Activated CD8-positive, alpha-beta memory T cell treated with anti-CD3 and anti-CD28 coated beads for 48 hours (primary cell): ENCODE measurements around the gene LMAN1.

Experiments used
- DNase-seq, 3 experiments: peaks; one replicate each; pipeline ENCODE4 v3.0.0-alpha.2; 2020; ENCODE audit warnings: low read depth in 2 of 3, low spot score in 2 of 3

LMAN1 gene, protein sequence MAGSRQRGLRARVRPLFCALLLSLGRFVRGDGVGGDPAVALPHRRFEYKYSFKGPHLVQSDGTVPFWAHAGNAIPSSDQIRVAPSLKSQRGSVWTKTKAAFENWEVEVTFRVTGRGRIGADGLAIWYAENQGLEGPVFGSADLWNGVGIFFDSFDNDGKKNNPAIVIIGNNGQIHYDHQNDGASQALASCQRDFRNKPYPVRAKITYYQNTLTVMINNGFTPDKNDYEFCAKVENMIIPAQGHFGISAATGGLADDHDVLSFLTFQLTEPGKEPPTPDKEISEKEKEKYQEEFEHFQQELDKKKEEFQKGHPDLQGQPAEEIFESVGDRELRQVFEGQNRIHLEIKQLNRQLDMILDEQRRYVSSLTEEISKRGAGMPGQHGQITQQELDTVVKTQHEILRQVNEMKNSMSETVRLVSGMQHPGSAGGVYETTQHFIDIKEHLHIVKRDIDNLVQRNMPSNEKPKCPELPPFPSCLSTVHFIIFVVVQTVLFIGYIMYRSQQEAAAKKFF

DNA sequence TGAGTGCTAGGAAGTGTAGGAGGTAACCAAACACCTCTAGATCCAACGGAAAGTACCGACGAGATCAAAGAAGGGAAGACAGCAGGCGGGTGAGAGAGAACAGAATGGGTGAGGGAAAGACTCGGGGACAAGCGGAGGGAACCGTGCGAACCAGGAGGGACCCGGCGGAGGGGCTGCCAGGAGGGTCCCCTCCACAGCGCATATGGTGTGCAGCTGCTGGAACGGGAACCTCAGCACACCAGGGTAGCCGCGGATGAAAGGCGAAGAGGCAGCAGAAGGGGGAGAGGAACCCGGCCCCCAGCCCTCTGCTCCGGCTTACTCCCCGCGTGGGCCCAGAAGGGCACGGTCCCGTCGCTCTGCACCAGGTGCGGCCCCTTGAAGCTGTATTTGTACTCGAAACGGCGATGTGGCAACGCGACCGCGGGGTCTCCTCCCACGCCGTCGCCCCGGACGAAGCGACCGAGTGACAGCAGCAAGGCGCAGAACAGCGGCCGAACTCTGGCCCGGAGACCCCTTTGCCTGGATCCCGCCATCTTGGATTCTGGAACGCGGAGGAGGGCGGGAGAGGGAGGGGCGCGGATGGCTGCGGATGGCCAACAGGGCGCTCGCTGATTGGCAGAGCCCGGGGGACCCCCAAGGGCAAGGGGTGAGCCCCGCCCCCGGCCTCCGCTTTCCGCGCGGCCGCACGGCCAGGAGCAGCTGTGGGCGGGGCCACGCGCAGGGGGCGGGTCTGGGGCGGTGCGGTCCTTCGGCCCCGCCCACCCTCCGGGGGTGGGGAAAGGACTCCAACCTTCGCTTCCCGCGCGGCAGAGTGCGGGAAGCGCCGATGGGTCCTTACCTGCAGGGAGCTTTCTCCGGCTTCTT, at the start of gene LMAN1:
Gene LMAN1 (minus strand): TSS at position 554 of the 864 bp plus-strand sequence. CDS start 21 bp downstream, at position 533.
- DNase-seq, result peak; percentile 86 to 91 (median 87)

DNA sequence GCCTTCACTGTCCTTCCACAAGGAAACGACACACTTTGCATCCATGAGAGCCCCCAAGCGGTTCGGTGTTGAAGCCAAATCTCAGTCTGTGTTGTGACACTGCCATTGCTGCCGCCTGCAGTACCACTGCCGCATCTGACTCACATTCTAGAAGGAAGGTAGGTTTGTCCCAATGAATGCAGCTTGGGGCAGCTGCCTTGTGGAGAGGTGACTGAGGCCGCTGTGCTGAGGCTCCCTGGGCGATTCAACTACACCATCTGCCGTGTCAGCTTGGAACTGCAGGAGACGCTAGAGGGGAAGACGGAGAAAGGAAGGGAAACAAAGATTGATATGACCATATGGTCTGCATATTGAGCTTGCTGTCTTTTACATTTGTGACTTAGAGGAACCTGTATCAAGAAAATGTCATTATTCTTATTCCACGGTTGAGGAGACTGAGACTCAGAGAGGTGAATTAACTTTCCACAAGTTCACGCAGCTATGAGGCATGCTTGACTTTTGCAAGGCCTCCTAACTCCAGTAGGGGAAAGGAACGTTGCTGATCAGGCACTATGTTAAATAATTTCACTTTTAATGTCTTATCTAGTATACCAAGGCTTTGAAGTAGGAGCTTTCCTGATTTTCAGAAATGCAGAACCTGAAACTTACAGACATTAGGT, 43.5 kb upstream of the LMAN1 start:
- peak; percentile 33 to 60 (median 42) for DNase-seq

DNA sequence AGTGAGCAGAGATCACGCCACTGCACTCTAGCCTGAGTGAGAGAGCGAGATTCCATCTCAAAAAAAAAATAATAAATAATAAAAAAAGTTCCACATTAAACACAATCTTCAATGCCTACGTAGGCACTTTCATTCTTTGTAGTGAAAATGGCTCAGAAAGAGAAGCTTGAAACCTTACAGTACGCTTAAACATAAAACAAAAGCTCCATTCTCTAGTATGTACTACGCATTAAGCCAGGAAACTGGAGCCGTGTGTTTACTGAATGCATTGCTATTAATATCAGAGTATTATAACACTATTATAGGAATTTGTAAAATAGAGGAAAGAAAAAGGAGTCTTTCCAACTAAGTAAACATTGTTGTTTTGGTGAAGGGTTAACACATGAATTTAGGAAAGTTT, 41.3 kb upstream of the LMAN1 start:
- no peak for DNase-seq

DNA sequence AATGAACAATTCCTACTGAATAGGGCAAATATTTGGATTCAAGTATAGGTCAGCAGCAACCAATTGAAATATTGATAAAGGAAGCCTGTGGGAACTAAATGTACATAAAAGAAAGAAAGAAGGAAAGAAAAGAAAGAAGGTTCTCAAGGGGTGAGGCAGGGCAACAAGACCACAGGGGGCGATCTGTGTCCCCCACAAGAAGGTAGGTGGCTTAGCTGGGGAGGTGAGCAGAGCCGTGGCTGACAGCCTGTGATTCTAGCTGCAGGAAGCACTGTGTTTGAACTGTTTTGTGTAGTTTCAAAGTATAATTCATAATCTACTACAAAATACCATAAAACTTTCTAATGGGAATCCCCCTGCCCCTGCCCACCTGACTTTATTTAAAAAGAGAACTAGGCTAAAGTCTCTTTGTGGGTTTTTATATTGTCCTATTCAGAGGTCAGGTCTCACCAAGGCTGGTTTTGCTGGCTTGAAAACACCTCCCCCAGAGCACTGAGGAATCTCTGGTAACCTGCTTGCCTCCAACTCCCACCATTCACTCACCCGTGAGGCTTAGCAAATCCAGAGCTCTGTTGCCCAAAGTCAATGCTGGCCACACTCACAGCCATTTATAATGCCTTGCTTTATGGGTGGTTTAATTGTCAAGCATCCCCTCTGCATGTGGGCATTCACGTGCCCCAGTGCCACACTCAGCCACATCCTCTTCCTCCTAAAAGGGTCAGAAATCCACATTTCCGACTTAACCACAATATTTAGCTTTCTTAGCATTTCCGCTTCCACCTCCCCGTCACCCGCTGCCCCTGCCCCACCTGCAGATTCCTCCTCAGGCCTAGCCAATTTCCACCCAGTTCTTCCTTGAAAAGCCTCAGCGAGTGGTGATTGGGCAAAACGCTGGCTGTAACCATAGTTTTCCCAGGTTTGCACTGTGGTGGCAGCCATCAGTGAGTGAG, 36.4 kb upstream of the LMAN1 start:
- no peak for DNase-seq

DNA sequence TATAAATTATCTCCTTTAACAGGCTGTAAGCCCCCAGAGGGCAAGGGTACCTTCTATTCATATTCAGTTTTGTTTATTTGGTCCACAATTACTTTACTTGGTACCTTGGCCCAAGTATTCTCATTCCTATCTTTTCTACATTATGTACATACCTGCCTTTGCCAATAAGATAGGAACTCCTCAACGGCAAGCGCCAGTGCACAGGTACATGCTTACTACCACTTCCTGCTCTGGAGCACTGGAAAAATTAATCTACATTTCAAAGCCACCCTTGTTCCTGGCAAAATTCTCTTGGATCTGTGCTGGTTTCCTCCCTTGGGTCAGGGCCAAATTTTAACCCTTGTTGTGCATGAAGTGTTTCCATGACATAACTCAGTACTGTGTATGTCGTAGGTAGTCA, 34.3 kb upstream of the LMAN1 start:
- DNase-seq, result no peak

DNA sequence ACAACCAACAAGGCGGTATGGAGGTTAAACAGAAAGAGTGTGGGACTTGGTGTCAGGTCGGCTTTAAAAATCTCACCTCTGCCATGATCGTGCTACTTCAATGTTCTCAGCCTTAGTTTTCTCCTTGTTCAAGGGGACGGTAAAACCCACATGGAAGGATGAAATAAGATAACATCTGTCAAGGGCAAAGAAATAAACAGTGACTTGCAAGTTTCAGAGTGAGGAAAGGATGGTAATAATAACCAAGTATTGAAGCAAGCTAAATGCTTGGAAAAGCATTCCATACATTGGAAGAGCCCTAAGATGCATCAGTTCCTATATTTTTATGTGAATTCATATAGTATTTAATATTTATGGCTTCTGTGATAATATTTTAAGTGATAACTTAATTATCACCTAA, 29.8 kb upstream of the LMAN1 start:
- no peak for DNase-seq

DNA sequence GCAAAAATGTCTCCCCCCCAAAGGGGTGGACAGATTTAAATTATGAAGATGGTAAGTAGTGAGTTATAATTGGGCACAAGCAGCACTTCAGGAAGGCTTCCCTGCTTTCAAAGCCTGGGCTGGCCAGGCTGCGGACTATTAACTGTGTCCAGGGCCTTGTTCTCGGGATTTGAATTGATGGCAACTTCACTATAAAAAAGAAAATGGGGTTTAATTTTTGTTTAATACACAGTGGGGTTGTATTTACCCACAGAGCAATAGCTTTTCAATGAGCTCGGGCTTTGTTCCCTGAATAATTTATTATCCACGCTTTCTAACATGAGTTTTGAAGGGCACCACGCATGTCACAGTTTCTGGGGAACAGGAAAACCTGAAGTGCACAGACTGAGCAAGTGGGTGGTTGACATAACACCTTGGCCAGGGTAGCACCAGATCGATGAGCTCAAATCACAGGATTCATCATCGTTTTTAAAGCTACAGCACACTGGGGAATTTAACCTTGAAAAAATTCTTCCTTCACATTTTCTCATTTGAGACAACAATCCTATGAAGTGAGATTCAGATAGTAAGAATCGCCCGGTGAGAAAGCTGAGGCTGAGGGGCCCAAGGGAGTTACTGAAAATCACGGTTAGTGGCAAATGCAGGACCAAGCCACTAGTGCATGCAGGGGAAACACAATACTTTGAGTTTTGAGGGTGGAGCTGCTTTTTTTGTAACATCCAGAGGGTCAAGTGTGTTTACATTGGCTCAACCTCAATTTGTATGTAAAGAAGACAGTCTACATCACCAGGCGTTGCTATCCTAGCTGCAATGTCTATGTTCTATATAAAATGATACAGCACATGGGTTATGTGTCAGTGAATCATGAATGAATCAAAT, 28.9 kb upstream of the LMAN1 start:
- DNase-seq, result no peak

DNA sequence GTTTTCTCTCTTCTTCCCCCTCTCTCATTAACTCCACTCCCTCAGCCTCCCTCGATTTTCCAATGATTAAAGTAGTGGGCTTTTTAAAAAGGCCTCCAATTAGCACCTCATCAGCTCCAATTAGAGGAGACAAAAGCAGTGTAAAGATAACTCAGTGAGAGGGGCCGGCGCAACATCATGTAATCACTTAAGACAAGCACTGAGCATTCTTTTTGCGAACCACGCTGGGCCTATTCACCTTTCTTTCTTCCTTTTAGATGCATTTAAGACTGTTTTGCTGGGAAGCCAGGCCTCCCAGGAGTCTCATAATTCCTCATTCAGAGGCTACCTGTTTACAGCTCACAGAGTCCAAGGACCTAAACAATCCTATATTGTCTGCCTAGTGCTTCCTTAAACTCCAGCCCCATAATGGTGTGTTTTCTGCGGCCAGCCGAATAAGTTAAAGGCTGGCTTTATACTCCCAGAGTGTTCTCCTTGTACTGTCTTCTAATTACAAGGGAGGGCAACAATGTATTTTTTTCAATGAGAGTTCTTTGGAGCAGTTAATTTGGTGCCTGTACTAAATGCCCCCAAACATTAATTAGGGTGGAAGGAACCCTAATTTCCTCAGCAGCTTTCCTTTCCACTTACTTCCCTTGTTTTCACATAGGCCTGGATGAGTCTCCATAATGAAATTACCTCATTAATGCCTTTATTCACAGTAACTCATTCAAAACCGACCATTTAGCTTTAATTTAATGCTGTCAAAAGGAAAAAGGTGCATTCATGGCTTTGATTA, 28.0 kb upstream of the LMAN1 start:
- no peak for DNase-seq

DNA sequence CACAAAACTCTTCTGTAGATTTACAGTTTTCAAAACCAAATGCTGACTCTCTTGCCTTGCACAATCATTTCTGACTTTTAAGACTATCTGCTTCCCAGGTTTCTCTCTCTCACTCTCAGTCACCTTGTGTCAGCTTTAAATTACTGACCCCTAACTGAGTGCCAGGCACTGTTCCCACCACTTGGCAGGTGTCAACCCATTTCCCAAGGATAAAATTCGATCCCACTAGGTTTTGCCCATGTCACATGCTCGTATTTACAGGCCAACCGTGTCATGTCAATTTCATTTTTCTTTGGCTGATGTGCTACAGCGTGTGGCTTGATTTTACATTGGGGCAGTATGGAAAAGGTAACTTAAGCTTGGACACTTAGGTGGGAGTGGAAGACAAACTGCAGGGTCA, 26.1 kb upstream of the LMAN1 start:
- no peak for DNase-seq

DNA sequence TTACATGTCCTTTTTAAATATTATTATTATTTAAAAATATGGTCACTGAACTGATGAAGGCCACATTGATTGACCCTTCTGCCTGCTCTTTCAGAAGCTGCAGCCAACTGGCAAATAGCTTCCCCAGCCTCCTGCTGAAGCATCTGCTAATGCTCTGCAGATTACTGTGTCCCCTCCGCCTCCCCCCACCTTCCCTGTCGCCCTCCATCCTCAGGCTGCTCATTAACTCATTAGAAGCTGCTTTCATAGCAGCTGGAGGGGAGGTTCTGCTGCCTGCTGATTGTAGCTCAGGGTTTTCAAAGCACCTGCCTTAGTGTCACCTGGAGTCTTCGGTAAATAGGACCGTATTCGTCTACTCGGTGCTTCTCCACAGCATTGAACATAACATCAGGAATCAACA, 24.8 kb upstream of the LMAN1 start:
- no peak for DNase-seq

DNA sequence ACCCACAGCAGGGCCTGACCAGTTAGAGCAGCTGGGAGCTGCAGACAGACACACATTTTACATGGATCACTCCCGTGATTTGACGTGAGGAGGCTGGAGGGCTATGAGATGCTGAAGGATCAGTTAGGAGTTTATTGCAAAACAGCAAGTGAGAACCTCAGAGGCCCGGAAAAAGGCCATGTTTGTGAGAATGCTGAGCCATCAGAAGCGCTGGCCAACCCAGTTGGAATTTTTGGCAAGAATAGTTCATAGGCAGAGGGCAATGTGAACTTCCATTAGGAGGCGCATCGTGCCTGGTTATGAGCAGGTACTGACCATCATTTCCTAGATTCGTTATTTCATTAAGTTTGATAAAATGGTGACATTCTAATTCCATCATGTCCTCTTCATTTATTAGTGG, 23.3 kb upstream of the LMAN1 start:
- DNase-seq, result no peak

DNA sequence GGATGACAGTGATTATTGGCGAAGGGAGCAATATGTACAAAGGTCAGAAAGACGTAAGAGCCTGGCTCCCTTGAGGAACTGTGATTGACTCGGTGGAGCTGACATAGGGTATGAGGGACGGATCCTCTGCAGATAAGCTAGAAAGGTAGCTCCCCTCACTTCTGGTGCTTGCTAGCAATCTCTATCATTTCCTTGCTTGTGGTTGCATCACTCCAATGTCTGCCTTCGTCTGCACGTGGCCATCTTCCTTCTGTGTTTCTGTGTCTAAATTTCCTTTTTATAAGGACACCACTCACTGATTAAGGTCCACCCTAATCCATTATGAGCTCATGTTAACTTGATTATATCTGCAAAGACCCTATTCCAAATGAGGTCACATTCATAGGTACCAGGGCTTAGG, 22.9 kb upstream of the LMAN1 start:
- no peak for DNase-seq

DNA sequence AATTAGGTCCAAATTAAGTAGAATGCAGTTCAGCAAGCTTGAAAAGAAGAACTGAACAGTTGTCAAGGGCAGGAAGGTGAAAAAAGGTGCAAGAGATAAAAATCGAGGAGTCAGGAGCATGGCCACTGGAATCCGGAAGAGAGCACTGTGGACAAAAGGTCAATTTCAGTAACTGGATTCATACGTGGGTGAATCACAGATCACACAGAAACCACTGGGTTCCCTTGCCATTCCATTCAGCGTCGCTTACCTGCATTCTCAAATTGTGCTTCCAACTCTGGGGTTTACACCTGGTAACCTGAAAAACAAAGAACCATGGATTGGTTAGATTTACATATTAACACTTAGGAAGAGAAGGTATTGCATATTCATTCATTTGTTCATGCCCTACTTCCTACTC, 21.6 kb upstream of the LMAN1 start:
- DNase-seq, result no peak

DNA sequence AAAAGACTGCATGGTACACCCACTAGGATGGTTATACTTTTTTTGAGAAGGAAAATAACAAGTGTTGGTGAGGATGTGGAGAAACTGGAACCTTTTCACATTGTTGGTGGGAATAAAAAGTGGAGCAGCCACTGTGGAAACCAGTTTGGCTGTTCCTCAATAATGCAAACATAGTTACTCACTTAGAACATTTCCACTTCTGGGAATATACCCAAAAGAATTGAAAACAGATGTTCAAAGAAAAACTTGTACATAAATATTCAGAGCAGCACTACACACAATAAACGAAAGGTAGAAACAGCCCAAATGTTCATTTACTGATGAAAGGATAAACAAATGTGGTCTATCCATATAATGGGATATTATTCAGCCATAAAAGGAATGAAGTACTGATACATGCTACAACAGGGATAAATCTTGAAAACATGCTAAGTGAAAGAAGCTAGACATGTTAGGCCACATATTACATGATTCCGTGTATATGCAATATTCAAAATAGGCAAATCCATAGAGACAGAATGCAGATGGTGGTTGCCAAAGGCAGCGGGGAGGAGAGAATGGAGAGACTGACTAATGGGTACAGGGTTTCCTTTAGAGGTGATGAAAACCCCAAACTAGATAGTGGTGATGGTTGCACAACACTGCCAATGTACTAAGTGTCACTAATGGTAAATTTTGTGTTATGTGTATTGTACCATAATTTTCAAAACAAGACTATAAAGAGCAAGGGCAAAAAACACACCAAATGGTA, 20.9 kb upstream of the LMAN1 start:
- DNase-seq, result no peak

DNA sequence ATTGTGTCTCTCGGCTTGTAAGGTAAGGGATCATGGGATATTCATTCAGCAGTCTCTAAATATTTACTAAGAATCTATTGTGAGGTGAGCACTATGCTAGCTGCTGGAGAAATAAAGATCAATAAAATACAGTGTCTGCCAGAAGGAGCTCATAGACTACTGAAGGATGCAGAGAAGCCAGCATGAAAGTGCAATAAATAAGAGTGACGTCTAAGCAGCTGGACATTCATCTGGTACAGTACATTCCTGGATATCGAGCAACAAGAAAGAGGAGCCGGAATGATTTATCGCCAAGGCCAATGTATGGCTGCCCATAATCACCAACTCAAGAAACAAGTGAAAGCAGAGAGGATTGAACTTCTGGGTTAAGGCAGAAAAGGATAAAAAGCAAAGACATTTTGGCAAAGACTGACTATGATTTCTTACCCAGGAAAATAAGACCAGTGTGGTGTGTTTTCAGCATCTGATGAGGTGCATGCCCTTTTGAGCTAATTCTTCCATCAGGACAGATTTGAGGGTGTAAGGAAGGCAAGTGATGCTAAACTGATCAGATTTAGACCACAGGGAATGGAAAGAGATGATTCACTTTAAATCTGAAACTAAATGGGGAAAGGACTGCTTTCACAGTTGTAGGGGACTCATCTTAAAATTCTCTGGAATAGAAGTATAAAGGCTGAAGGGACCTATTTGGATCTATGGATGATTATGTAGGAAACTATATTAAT, 18.7 kb upstream of the LMAN1 start:
- no peak for DNase-seq

DNA sequence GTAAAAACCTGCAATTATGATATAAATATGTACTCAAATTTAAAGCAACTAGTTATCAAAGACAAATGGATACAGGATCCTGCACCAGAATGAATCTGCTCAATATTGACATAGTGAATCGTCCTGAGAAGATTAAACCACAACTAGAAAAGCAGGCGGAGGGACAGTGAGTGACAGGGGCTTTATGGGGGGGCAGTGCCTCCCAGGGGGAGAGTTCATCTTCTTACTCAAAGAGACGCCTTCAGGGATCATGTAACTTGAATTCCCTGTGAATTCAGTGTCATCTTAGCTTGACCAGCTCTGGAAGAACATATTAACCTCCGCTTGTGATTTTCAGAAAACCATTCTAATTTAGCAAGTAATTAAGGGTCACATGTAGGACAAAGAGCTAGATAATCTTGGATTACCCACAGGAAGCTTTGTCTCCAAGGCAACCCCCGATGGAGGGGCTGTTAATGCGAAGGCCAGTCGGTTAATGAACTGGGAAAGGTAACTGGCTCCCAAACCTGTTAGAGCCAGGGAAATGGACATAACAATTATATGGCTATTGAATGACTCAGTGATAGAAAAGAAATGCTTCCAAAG, 17.4 kb upstream of the LMAN1 start:
- DNase-seq, result no peak

DNA sequence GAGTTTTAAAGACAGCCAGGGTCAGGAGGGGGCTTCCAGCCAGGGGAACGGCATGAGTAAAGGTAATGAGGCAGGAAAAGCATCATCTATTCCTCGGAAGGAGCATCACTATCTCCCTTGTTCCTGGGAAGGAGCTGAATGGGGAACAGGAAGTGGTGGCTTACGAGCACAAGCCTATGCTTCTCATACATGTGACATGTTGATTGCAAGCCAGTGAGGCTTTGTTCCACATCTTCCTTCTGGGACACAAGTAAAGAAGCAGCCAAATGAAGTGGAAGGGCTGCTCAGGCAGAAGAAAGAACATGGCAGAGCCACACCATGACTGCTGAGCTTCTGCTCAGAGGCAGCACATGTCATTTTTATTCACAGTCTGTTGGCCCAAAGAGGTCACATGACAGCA, 15.1 kb upstream of the LMAN1 start:
- DNase-seq, result no peak
